ENCODE results near the gene KIRREL3. TPM values are rescaled to one million over a fixed set of nuclear protein-coding genes. Genes with fewer than 3 reads are reported as not detected.

The KIRREL3 gene
- total RNA-seq, 1 donor from 2014 or later: 0.38 TPM

DNA sequence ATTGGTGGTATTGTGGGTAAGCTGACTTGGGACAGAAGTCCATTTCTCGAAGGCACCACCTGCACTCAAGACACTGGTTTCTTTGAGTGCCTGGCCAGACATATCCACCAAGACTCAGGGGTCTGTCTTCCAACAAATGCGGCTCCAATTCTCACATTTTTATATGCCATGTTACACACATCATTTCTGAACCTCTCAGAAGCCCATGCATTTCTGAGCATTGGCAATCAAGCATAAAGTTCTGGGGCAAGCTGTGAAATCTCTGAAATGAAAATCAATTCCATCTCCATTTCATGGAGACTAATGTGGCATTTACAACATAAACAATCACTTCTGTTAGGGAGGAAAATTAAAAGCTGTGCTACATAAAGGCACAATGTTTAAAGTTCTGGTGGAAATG, 243.7 kb downstream of the KIRREL3 start:
- Mint-ChIP-seq H3K27me3 (ENCODE audit: unreplicated experiment) (peaks cover 1% of the 10 kb centered on the region), H3K27ac (ENCODE audit: unreplicated experiment) (no peak overlapping the region), H3K4me1 (ENCODE audit: unreplicated experiment) (peaks cover 6% of the 10 kb centered on the region), H3K36me3 (ENCODE audit: low read depth, unreplicated experiment) (no peaks in the 10 kb centered on the region), H3K9me3 (ENCODE audit: unreplicated experiment) (no peaks in the 10 kb centered on the region), H3K4me3 (ENCODE audit: unreplicated experiment) (no peak overlapping the region)
- TF ChIP-seq, protein P1, sequence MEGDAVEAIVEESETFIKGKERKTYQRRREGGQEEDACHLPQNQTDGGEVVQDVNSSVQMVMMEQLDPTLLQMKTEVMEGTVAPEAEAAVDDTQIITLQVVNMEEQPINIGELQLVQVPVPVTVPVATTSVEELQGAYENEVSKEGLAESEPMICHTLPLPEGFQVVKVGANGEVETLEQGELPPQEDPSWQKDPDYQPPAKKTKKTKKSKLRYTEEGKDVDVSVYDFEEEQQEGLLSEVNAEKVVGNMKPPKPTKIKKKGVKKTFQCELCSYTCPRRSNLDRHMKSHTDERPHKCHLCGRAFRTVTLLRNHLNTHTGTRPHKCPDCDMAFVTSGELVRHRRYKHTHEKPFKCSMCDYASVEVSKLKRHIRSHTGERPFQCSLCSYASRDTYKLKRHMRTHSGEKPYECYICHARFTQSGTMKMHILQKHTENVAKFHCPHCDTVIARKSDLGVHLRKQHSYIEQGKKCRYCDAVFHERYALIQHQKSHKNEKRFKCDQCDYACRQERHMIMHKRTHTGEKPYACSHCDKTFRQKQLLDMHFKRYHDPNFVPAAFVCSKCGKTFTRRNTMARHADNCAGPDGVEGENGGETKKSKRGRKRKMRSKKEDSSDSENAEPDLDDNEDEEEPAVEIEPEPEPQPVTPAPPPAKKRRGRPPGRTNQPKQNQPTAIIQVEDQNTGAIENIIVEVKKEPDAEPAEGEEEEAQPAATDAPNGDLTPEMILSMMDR (IDR thresholded peaks at IDR 0.05; ENCODE audit: unreplicated experiment): no peak
- DNase-seq (ENCODE audit: low spot score): no peak

DNA sequence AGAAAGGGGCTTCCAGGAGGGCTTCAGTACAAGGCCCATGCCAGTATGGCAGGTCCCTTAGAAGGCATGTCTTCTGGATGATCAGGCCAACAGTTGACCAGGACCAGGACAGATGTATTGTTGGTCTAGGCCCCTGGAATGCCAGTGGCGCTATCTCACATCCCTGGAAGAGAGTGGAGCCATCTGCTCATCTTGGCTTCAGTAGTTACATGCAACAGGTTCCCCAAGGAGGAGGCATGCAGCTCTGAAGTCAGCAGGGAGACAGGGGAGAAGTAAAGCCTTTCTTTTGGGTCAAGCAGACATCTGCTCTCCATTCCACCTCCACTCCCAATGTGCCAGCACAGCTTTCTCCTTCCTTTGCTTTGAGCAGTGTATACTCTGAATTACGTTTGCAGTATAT, 244.1 kb downstream of the KIRREL3 start:
- TF ChIP-seq, protein P1 (IDR thresholded peaks at IDR 0.05; ENCODE audit: unreplicated experiment): no peak
- peaks cover 1% of the 10 kb centered on the region for H3K27me3 Mint-ChIP-seq (ENCODE audit: unreplicated experiment)

DNA sequence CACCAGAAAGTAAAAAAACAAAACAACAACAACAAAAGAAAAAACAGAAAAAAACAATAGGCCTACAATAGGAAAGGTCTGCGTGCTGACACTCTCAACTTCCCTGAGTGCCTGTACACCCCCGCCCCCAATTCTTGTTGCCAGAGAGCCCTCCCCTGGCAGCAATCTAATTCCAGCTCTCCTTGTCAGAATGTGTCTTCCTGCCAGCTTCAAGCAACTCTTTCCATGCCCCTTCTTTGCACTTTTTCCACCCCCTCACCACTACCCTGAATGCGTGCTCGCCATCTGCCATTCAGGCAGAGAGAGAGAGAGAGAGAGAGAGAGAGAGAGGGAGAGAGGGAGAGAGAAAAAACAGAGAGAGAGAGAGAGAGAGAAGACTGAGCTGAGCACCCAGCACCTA, 245.0 kb downstream of the KIRREL3 start:
- Mint-ChIP-seq H3K27ac (ENCODE audit: unreplicated experiment) (no peak overlapping the region), H3K36me3 (ENCODE audit: low read depth, unreplicated experiment) (no peaks in the 10 kb centered on the region), H3K27me3 (ENCODE audit: unreplicated experiment) (peaks cover 1% of the 10 kb centered on the region), H3K9me3 (ENCODE audit: unreplicated experiment) (no peaks in the 10 kb centered on the region), H3K4me3 (ENCODE audit: unreplicated experiment) (no peak overlapping the region), H3K4me1 (ENCODE audit: unreplicated experiment) (peaks cover 10% of the 10 kb centered on the region)
- TF ChIP-seq, protein P1 (IDR thresholded peaks at IDR 0.05; ENCODE audit: unreplicated experiment): no peak
- no peak for DNase-seq (ENCODE audit: low spot score)

More for the DNA sequence above, 244.1 kb downstream of the KIRREL3 start:
- no peak for DNase-seq (ENCODE audit: low spot score)
- Mint-ChIP-seq H3K4me1 (ENCODE audit: unreplicated experiment) (peaks cover 6% of the 10 kb centered on the region), H3K36me3 (ENCODE audit: low read depth, unreplicated experiment) (no peaks in the 10 kb centered on the region), H3K27ac (ENCODE audit: unreplicated experiment) (no peak overlapping the region), H3K9me3 (ENCODE audit: unreplicated experiment) (no peaks in the 10 kb centered on the region), H3K4me3 (ENCODE audit: unreplicated experiment) (no peak overlapping the region)

DNA sequence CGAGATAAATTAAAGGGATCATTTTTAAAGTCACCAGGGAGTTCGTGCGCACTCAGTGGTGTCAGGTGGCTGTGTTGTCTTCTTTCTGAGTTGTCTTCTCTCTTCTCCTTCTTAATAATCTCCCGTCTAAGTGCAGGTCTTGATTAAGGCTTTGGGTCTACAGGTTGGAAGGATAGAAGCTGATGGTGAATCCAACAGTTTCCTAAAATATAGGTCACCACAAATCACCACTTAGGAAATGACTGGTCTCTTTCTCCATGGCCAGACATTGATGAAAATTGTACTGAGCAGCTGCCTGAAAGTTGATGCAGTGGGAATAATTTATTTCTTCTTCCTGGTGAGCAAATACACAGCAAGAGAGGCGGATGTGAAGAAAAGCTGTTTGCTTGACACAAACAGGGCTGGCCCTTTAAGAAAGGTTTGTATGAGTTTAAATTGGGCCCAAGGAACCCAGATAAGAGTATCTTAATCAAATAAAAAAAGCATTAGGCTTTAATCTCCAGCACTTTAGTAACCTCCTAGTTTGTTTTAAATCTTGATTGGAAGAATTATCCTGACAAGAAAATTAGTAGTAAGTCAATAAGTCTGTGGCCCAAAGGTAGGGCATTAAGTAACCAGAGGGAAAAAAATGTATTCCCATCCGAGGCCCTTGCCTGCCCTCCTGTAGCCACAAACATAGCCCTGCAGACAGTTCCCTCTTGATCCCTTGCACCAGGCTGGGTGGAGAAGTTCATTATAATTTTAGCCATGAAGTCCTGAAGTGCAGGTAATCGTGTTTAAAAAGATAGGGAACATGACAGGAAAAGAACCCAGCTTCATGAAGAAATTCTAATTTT, 245.8 kb downstream of the KIRREL3 start:
- Mint-ChIP-seq H3K27ac (ENCODE audit: unreplicated experiment) (no peak overlapping the region), H3K4me1 (ENCODE audit: unreplicated experiment) (peaks cover 10% of the 10 kb centered on the region), H3K4me3 (ENCODE audit: unreplicated experiment) (no peak overlapping the region), H3K9me3 (ENCODE audit: unreplicated experiment) (no peaks in the 10 kb centered on the region), H3K27me3 (ENCODE audit: unreplicated experiment) (peaks cover 1% of the 10 kb centered on the region), H3K36me3 (ENCODE audit: low read depth, unreplicated experiment) (no peaks in the 10 kb centered on the region)
- TF ChIP-seq, protein P1 (IDR thresholded peaks at IDR 0.05; ENCODE audit: unreplicated experiment): no peak
- DNase-seq (ENCODE audit: low spot score): no peak

DNA sequence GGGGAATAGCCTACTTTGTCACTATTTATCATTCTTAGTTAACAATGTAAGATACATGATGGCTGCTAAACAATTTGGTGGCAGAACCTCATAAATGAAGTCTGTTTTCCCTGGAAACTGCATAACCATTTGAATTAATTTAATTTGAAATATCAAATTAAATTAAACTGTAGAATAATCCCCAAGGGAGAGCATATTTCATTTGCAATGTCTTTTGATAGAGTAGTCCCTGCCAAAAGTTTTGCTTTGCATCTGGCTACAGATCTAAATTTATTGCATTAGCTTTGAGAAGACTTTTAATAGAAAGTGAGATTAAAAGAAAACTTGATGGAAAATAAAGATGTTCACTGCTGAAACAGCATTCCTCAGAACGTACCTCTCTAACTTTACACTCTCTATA, 246.6 kb downstream of the KIRREL3 start:
- TF ChIP-seq, protein P1 (IDR thresholded peaks at IDR 0.05; ENCODE audit: unreplicated experiment): no peak
- peaks cover 1% of the 10 kb centered on the region for H3K27me3 Mint-ChIP-seq (ENCODE audit: unreplicated experiment)
- no peak for DNase-seq (ENCODE audit: low spot score)
- no peak overlapping the region for H3K27ac Mint-ChIP-seq (ENCODE audit: unreplicated experiment)
- H3K36me3 Mint-ChIP-seq (ENCODE audit: low read depth, unreplicated experiment): no peaks in the 10 kb centered on the region
- no peak overlapping the region for H3K4me3 Mint-ChIP-seq (ENCODE audit: unreplicated experiment)
- H3K9me3 Mint-ChIP-seq (ENCODE audit: unreplicated experiment): no peaks in the 10 kb centered on the region
- peaks cover 11% of the 10 kb centered on the region for H3K4me1 Mint-ChIP-seq (ENCODE audit: unreplicated experiment)
